NCI-H2081 treated with DMSO at 0.1 percent for 48 hours (cell line): Measurements from ENCODE around the gene PTPRU.

Experiments used
- DNase-seq: peaks from one replicate; lab custom pipeline; 2025; lab: John Stamatoyannopoulos, UW

The PTPRU gene

DNA sequence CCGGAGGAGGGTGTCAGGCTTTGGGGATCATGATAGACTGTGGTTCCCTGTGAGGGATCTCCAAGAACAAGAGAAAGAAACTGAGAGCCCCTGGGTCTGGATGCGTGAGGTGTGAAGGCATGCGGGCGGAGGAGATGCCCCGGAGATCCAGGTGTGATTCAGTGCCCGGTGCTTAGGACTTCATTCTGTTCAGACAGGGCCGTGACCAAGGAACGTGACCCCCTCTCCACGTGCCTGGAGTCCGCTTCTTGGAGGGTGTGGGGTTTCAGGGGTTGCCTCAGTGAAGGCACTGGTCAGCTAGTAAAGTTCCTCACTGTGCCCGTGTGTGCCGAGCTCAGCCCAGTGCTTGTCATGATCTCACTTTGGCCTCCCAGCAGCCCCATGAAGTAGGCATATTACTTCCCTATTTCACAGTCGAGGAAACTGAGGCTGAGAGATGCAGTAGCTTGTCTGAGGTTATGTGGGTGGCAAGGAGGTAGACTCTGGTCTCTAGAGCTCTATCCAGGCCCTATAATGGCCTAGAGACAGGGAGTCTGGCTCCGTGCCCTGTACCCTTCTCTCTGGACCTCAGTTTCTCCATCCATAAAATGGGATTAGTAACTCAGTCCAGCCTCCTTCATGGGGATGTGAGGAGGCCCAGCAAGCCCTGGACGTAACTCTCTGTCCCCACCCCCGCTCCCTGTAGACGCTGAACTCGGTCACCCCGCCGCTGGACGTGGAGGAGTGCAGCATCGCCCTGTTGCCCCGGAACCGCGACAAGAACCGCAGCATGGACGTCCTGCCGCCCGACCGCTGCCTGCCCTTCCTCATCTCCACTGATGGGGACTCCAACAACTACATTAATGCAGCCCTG is 81.0 kb downstream of the PTPRU start:
- no peak for DNase-seq

DNA sequence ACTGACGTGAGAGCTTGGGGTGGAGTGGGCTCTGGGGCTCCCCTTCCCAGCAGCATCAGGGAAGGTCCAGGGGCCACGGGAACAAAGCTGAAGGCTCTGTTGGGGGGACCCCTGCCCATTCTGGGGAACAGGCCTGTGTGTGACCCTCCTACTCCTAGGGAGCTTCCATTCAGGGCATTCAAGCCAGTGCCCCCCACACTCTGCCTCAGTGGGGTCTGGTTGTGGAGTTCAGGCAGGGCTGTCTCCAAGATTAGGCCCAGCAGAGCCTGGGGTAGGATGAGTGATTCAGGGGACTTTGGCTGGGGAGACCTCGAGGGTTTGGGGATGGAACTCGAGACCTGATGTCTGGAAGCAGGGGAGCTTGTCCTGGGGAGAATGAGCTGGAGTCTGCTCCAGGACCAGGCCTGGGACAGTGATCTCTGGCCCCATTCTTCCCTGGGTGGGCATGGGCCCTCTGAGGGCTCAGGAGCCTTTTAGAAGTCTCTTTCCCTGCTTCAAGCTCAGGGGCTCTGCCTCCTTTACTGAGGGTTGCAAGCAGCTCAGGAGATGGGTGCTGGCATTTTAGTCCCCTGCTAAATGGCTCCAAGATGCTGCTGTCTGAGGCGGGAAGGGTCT is 81.7 kb downstream of the PTPRU start:
- no peak for DNase-seq

DNA sequence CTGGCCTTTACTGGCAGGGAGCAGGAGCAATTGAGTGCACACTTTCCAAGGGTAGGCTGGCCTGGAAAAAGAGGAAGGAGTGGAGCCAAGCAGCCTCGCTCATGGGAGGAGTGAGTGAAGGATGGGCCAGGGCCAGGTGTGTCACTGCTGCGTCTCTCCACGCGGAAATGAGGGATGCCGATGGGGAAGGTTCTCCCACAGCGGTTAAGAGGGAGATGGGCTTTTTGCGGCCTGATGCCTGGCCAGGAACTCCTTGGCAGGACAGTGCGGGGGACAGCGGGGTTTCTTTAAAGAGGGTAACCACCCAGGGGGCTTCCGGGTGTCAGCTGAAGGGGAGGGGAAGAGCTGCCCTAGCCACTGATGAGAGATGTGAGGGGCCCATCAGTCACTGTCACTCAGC is 82.4 kb downstream of the PTPRU start:
- DNase-seq, result no peak

DNA sequence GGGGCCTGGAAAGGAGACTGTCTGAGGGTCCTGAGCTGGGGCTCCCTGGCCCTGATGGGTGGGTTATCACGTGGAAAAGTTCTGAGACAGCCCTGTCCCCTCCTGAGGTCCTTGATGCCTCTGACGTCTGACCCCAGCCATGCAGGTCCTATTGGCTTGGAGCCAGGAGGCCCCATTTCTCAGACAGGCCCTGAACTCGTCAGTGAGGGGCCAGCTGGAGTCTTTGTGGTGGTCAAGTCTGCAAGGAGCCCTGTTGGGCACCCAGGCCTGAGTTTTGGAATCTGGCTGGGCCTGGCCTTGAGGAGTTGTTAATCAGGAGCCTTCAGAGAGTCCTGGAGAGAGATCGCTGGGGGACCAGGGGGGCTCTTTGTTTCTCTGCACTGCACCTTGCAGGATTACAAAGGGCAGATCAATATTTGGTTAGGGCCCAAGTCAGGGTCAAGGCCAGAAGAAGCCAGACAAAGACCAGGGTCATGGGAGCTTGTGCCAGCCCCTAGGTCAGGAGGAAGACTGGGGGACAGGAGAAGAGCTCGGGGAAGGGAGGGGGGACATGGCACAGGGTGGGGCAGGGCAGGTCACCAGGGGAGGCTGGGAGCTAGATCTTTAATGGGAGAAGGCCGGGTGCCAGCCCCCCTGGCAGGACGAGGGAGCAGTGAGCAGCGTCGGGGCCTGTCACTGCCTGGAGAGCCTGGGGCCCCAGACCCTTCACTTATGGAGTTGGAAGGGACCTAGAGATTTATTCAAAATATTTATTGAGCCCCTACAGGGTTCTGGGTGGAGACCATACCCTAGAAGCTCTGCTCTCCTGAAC is 83.2 kb downstream of the PTPRU start:
- DNase-seq, result no peak

DNA sequence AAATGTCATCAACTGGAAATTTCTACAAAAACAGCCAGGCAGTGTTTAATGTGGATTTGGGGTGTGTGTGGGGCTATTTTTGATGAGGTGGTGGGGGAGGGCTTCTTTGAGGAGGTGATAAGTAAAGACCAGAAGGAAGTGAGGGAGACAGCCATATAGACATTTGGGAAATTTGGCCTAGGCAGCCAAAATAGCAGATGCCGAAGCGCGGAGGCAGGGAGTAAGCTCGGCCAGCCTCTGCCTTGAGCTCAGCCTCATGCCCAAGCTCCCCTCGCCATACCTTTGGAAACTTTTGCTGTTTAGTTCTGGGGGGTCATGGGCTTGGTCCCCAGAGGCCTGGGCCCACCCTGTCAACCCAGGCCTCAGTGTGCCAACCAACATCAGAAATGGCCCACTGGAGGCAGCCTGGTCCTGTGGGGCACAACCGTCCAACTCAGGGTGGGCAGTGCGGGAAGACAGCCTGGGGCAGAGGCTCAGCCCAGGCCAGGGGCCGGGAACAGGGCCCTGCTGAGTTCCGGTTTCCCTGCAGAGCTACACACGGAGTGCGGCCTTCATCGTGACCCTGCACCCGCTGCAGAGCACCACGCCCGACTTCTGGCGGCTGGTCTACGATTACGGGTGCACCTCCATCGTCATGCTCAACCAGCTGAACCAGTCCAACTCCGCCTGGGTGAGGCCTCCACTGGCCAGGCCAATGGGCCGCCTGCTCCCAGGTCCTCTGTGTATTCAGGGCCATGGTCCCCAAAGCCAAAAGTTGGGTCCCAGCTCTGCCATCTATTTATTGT is 84.0 kb downstream of the PTPRU start:
- DNase-seq, result no peak

DNA sequence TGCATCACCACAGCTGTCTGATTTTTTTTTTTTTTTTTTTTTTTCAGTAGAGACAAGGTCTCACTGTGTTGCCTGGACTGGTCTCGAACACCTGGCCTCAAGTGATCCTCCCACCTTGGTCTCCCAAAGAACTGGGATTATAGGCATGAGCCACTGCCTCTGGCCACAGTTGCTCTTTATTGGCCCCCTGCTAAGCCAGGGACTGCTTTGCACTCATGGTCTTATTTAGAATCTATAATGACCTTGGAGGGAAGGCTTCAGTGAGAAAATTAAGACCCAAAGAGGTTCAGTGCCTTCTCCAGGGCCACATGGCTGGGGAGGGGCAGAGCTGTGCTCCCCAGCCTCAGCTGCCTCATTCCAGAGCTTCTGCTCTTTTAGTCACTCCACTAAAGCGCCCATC is 84.9 kb downstream of the PTPRU start:
- no peak for DNase-seq

DNA sequence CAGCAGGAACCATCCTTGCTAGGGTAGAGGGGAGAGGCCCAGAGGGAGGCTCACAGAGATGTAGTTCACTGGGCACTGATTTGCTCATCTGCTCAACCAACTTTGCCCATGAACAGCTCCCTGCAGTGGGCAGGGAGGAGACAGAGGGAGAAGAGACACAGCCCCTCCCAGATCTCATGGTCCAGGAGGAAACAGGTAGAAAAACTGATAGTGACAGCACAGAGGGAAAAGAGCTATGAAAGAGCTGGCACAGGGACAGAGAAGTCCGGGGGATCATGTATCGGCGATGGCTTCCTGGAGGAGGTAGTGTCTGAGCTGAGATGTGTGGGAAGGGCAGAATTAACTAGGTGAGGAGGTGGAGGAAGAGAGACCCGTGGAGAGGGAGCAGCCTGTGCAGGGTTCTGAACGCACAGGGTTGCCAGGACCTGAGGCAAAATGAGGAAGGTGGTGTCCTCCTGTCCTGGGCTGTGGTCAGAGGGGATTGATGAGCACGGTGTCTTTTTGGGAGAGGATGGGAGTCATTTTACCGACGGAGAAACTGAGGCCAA is 85.9 kb downstream of the PTPRU start:
- no peak for DNase-seq

DNA sequence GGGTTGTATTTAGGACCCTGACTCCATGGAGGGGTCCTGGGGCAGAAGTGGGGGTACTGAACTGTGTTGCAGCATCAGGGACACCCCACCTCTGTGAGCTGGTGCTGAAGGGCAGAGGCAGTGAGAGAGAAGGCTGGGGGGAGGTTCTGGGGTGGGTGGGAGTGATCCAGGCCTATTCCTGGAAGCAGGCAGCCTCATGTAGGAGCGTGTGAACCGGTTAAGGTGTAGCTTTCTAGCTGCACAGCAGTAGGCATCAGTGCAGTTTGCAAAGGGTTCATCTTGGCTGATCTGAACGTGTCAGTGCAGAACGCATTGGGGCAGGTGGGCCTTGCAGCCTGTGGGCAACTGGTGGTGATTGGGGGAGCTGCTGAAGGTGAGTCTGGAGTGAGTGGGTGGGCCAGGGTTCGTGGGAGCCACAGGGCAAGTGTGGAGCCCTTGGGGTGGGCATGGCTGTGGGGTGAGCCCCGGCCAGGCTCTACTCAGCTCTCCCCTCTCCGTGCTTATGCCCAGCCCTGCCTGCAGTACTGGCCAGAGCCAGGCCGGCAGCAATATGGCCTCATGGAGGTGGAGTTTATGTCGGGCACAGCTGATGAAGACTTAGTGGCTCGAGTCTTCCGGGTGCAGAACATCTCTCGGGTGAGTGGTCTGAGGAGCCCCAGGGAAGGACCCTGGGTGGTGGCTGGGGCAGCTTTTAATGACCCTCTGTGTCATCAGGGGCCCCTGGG is 86.7 kb downstream of the PTPRU start:
- DNase-seq, result no peak

DNA sequence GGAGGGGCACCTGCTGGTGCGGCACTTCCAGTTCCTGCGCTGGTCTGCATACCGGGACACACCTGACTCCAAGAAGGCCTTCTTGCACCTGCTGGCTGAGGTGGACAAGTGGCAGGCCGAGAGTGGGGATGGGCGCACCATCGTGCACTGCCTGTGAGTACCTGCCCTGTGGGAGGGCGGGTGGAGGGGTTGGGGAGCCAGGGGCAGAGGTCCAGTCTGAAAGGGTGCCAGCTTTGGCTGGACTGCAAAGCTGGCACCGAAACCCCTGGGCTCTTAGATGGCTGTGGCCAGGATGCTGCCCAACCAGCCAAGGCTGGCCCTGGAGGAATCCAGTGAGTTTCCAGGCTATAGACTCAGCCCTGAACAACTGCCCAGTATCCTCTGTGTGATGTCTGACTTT is 87.3 kb downstream of the PTPRU start:
- no peak for DNase-seq

DNA sequence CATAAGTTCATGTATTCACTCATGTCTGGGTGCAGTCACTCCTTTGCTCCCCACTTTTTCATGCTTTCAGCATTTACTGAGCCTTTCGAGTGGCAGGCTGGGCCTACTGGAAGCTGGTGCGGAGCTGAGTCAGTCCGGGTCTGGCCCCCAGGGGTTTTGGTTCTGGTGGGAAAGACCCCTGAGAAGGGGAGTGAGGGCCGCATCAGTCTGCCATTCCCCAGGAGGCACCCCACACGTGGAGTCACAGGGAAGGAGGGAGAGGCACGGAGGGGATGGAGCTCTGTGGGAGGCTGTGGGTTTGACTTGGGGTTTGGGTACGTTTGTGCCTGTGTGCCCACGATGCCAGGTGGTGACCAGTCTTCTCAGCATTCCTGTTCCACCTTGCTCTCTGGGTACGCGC is 87.9 kb downstream of the PTPRU start:
- no peak for DNase-seq

DNA sequence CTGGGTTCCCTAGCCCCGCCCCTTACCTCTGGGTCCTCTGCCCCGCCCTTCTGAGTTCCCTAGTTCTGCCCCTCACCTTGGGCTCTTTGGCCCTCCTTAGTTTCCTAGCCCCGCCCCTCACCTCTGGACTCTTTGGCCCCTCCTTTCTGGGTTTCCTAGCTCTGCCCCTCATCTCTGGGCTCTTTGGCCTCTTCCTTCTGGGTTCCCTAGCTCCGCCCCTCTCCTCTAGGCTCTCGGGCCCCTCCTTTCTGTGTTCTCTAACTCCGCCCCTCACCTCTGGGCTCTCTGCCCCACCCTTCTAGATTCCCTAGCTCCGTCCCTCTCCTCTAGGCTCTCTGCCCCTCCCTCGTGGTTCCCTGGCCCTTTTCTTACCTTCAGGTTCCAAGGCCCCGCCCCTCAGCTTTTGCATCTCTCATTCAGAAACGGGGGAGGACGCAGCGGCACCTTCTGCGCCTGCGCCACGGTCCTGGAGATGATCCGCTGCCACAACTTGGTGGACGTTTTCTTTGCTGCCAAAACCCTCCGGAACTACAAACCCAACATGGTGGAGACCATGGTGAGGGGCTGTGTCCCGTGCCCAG is 88.5 kb downstream of the PTPRU start:
- DNase-seq, result no peak

DNA sequence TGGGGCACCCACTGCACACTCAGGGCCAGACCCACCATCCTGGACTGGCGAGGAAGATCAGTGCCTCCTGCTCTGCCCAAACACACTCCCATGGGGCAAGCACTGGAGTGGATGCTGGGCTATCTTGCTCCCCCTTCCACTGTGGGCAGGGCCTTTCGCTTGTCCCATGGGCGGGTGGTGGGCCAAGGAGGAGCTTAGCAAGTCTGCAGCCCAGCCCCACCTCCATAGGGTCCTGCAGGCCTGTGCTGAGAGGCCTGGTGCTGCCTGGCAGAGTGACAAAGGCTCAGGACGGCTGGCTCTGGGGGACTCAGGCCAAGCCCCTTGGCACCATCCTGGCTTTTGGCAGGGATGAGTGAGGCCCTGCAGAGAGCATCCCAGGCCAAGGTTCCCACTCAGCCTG is 89.4 kb downstream of the PTPRU start:
- no peak for DNase-seq

DNA sequence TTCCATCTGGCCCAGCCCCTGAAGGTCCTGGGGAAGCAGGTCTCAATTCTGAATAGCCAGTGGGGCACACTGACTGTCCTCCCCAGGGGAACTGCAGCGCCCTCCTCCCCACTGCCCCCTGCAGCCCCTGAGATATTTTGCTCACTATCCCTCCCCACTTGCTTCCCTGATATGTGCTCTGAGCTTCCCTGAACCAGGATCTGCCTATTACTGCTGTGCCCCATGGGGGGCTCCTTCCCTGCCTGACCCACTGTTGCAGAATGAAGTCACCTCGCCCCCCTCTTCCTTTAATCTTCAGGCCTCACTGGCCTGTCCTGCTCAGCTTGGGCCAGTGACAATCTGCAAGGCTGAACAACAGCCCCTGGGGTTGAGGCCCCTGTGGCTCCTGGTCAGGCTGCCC is 89.8 kb downstream of the PTPRU start:
- DNase-seq, result no peak

DNA sequence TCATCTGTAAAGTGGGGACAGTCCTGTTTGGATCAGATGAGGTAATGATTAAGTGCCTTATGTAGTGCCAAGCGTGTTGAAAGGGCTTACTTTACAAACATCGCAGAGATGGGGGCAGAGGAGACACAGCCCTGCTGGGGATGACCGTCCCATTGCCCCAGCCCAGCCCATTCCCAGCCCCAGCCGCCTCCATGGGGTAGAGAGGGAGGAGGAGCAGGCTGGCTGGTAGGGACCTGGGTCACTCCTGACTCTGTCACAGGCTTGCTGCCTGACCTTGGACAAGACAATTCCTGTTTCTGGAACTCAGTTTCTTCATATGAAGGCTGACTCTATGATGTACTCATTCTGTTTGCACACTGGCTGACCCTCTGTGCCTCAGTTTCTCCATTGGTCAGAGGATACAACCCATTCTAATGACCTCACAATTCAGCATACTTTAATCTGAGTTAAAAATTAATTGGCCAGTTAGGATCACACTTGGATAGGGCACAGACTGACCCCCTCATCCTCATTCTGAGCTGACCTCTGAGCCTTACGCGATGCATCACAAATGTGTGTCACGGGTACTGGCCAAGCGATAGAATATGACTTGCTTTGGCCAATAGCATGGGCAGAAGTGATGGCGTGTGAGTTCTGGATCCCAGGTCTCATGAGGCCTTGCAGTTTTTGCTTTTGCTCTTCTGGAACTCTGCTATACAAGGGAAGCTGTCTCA is 91.1 kb downstream of the PTPRU start:
- no peak for DNase-seq

DNA sequence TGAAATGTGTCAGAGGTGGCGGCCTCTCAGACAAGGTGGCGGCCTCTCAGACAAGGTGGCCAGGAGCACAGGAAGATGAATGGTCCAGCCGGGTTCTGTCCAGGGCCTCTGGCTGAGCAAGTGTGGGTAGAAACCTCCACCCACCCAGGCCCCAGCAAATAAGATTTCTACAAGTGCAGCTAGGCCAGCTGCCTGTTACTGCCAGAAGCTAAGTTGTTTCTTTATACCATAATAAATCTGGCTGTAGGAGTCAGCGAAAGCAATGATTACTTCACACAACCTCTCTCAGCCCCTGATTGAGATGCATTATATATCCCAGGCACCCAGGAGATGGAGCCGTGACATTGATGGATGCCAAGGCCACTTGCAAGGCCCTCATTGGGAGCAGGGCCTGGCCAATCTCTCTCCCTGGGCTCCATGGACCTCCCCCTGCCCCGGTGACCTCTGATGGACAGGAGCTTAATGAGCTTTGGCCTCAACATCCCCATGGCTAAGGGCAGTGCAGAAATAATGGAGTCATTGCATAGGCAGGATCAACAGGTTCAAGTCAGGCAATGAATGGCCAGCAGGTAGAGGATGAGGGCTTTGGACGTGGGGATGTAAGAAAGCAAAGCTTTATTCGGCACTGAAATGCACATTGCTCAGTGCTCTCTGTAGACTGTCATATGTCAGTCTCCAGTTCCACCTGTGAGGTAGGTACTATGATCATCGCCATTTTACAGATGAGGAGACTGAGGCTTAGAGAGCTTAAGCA is 92.9 kb downstream of the PTPRU start:
- DNase-seq, result no peak

DNA sequence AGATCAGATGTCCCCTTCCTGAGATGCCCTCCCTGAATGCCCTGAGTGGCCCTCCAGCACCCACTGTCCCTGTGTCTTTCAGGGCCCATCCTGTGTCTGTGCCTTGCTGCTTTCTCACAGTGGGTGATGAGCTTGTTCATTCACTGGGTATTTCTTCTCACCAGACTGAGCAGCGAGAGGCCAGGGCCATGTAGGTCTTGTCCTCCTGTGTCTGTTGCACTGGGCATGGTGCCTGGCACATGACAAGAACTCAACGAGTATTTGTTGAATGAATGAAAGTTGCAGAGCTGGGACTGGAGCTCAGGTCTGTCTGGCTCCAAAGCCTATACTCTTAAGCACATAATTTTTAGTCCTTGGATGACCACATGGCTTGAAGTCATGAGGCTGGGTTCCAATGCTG is 93.8 kb downstream of the PTPRU start:
- no peak for DNase-seq

DNA sequence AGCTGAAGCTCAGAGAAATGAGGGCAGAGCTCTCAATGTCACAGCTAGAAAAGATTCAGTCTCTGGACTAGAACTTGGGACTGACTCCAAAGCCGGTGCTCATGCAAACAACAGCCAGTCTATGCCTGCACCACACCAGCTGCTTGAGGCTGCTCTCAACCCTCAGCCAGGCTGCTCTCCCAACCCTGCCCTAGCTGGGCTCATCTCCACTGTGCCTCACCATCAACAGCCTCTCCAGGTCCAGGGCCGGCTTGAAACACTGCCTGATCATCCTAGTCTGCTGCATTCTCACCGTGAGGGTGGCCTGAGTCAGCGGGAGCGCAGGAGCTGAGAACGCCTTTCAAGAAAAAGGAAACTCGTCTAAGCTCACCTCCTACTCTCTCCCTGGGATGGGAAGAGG is 94.5 kb downstream of the PTPRU start:
- DNase-seq, result no peak

DNA sequence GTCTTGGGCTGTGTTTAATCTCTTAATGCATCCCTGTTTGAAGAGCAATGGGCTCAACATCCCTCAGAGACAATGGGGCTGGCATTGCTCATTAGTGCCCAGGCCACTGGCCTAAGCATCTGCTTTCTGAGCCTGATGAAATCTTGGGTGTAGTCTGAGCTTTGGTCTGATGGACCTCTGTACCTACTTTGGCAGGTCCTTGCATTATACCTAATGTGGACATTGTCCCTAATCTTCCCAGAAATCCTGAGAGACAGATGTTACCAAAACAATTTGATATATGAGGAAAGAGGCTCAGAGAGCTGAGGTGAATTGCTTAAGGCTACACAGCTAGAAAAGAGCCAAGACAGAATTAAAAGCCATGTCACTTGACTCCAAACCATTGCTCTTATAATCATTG is 95.0 kb downstream of the PTPRU start:
- no peak for DNase-seq

DNA sequence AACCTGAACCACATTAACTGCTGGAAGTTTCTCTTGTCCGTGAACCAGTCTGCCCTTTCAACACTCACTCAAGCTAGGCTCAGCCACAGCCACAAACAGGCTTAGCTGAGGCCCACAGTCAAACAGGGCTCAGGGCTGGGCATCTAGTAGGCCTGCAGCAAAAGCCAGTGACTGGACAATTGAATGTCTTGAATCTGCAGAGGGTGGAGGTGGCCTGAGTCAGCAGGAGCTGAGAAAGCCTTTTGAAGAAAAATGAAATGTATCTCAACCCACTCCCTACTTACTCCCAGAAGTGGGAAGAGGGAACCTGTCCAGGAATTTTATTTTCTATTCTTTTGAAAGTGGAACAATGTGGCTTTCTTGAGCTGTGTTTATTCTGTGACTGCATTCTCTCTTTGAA is 95.4 kb downstream of the PTPRU start:
- no peak for DNase-seq
